GM21723 (cell line): ENCODE data around the gene COL4A6.

Experiments used
- ATAC-seq: cut with Tn5 transposase; IDR thresholded peaks from one replicate; pipeline ENCODE4 v1.9.1; 2021; ENCODE audit warnings: mild to moderate bottlenecking, moderate library complexity; ENCODE audit not compliant: unreplicated experiment

The COL4A6 gene

DNA sequence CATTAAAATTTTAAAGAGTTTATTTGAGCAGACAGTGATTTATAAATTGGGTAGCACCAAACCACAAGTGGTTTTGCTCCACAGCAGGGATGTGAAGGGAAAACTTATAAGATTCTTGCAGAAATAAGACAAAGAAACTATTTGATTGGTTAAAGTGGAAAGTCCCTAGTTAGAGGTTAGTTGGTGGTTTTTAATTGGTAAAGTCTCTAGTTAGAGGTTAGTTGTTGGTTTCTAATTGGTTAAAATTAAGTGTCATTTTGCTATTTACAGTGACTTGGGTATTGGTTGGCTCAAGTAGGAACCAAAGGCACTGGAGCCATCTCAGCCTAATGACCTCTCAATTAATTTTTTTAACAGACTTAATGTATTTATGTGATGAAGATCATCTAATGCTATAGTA, 323.7 kb downstream of the COL4A6 start:
- ATAC-seq, result no peak
